Effector memory CD4-positive, alpha-beta T cell (primary cell): ENCODE data around the gene RBBP6.

Experiments used
- DNase-seq, 3 donors: peaks; one replicate each; pipeline ENCODE4 v3.0.0-alpha.2; 2020
- H3K27ac ChIP-seq: 2 replicates; pipeline ENCODE4 v1.7.0; 2013; ENCODE audit warnings: mild to moderate bottlenecking, low read length, moderate library complexity; ENCODE audit not compliant: insufficient read depth, poor library complexity, severe bottlenecking
- H3K27me3 ChIP-seq: replicated peaks from 2 replicates; pipeline ENCODE4 v1.7.0; 2013; ENCODE audit warnings: mild to moderate bottlenecking, low read length; ENCODE audit not compliant: insufficient read depth, control insufficient read depth, poor library complexity, severe bottlenecking
- H3K36me3 ChIP-seq: 2 replicates; pipeline ENCODE4 v1.7.0; 2013; ENCODE audit warnings: mild to moderate bottlenecking, low read length, moderate library complexity; ENCODE audit not compliant: control insufficient read depth, insufficient read depth
- H3K4me1 ChIP-seq: 2 replicates; pipeline ENCODE4 v1.7.0; 2013; ENCODE audit warnings: low read length, mild to moderate bottlenecking; ENCODE audit not compliant: control insufficient read depth, insufficient read depth, poor library complexity, severe bottlenecking
- H3K4me3 ChIP-seq: 2 replicates; pipeline ENCODE4 v1.7.0; 2013; ENCODE audit warnings: low read length, low read depth, mild to moderate bottlenecking; ENCODE audit not compliant: insufficient read depth, poor library complexity, severe bottlenecking
- H3K9me3 ChIP-seq: 2 replicates; pipeline ENCODE4 v1.7.0; 2013; ENCODE audit warnings: mild to moderate bottlenecking, low read length, moderate library complexity; ENCODE audit not compliant: control insufficient read depth

RBBP6 gene

DNA sequence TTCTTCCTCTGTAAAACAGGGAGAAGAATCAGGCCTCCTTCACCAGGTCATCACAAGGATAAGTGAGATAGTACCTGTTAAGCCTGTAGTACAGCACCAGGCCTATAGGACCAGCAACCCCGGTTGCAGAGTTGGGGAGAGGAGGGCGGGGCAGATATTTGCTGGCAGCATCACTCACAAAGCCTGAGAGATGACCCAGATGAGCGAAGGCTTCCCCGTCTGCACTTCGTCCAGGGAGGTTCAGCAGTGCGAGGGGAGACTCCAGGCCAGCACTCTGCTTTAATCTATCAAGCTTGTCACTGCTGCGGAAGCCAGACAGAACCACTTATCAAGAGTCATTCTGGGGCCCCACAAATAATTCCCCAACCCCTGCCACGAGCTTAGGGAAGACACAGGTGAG, 15.8 kb upstream of the RBBP6 start:
- Histone ChIP-seq H3K36me3 (no peaks in the 10 kb centered on the region), H3K4me1 (no peaks in the 10 kb centered on the region), H3K9me3 (no peaks in the 10 kb centered on the region), H3K27me3 (no peaks in the 10 kb centered on the region), H3K4me3 (no peak overlapping the region), H3K27ac (no peak overlapping the region)
- DNase-seq: no peak

DNA sequence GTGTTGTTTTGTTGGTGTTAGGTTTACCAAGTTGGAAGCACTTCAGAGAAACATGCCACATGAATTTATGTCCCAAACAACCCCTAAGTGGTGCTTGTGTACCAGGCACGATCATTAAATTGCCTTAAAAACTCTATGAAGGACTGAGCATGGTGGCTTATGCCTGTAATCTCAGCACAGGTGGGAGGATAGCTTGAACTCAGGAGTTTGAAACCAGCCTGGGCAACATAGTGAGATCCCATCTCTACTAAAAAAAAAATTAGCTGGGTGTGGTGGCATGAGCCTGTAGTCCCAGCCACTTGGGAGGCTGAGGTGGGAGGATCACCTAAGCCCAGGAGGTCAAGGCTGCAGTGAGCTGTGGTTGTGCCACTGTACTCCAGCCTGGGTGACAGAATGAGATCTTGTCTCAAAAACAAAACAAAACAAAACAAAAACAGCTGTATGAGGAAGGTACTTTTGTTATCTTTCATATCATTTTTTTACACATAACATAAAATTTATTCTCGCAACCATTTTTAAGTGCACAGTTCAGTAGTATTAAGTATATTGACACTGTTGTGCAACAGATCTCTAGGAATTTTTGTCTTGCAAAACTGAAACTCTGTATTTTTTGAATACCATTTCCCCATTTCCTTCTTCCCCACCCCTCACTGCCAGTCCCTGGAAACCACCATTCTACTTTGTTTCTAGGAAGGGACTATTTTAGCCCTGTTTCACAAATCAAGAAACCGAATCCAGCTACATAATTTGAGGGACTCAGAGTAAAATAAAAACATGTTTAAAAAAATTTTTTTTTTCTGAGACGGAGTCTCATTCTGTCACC, 14.3 kb upstream of the RBBP6 start:
- H3K4me3 ChIP-seq: no peak overlapping the region
- no peaks in the 10 kb centered on the region for H3K27me3 ChIP-seq
- H3K27ac ChIP-seq: no peak overlapping the region
- no peaks in the 10 kb centered on the region for H3K4me1 ChIP-seq
- no peaks in the 10 kb centered on the region for H3K36me3 ChIP-seq
- no peak for DNase-seq
- H3K9me3 ChIP-seq: no peaks in the 10 kb centered on the region

DNA sequence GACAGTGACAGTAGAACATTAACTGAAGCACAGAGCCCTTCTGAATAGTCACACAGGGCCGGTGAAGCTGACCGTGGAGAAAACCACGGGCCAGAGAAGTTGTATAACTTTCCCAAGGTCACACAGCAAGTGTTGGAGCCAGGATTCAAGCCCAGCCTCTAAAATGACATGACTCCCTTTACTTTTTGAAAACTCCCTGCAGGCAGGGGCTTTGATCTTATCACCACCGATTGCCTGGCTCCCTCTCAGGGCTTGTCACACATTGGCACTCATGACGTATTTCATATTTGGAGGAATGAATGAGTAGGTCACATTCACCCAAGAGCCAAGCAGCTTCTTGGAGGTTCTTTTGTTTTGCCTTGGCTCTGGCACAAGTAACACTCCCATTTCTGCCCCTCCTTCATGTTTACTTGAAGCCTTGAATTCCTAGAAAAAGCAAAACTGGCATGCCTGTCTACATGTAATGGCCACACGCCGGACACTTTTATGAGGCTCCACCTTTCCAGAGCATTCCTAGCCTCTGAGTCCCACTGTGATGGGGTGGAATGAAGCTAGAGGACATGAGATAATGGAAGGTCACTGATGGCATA, 13.3 kb upstream of the RBBP6 start:
- no peak overlapping the region for H3K4me3 ChIP-seq
- H3K4me1 ChIP-seq: no peaks in the 10 kb centered on the region
- H3K36me3 ChIP-seq: no peaks in the 10 kb centered on the region
- no peak overlapping the region for H3K27ac ChIP-seq
- H3K27me3 ChIP-seq: no peaks in the 10 kb centered on the region
- no peak for DNase-seq
- no peaks in the 10 kb centered on the region for H3K9me3 ChIP-seq

DNA sequence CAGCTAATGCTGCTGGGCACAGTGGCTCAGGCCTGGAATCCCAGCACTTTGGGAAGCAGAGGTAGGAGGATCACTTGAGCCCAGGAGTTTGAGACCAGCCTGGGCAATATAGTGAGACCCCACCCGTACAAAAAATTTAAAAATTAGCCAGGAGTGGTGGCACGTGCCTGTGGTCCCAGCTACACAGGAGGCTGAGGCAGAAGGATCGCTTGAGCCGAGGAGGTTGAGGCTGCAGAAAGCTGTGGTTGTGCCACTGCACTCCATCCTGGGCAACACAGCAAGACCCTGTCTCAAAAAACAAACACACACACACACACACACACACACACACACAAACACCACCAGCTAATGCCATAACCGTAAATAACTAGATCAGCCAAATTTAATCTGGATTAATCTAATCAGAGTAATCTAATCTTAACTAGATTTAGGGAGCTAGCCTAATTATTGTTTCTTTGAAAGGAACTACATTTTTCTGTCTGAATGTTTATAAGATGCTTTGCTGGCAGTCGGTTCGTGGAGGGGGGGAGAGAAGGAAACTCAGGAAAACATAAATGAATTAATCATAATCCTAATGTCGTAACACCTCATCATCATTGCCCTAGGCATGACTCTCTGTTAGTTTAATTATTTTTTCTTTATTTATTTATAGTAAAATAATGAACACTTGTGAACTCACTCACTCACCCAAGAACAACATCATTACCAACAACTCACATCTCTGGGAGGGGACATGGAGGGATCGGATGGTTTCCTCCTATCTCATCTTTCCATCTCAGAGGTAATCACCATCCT, 12.5 kb upstream of the RBBP6 start:
- Histone ChIP-seq H3K9me3 (no peaks in the 10 kb centered on the region), H3K36me3 (no peaks in the 10 kb centered on the region), H3K4me1 (no peaks in the 10 kb centered on the region), H3K4me3 (no peak overlapping the region), H3K27me3 (no peaks in the 10 kb centered on the region), H3K27ac (no peak overlapping the region)
- DNase-seq: no peak

DNA sequence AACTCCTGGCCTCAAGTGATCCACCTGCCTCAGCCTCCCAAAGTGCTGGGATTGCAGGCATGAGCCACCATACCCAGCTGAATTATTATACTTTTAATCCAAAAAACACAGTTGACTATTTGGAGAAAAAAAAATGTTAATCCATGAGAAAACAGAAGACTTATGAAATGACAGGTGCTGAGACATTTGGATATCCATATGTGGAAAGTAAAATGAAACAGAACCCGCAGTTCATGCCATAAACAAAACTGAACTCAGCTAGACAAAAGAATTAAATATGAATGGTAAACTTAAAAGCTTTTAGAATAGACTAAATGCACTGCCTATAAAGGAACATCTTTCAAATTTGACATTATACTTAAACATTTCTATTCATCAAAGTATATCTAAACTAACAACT, 8.2 kb upstream of the RBBP6 start:
- no peaks in the 10 kb centered on the region for H3K4me1 ChIP-seq
- no peaks in the 10 kb centered on the region for H3K9me3 ChIP-seq
- no peaks in the 10 kb centered on the region for H3K27me3 ChIP-seq
- no peak overlapping the region for H3K27ac ChIP-seq
- no peaks in the 10 kb centered on the region for H3K36me3 ChIP-seq
- DNase-seq: no peak
- H3K4me3 ChIP-seq: no peak overlapping the region

DNA sequence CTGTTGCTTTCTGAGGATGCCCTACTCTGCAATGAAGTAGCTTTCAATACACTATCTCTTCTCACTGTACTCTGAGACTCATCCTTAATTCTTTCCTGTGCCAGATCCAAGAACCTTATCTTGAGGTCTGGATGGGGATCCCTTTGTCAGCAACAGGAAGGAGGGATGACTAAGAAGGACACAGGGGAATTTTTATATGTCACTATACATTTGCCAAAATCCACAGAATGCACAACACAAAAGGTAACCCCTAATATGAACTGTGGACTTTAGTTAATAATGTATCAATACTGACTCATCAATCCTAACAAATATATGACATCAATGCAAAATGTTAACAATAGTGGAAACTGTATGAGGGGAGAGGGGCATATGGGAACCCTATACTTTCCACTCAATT, 4.7 kb upstream of the RBBP6 start:
- no peak overlapping the region for H3K4me3 ChIP-seq
- H3K9me3 ChIP-seq: no peaks in the 10 kb centered on the region
- H3K36me3 ChIP-seq: no peaks in the 10 kb centered on the region
- peaks cover 6% of the 10 kb centered on the region for H3K4me1 ChIP-seq
- H3K27ac ChIP-seq: no peak overlapping the region
- no peak for DNase-seq
- H3K27me3 ChIP-seq: no peaks in the 10 kb centered on the region

- Histone ChIP-seq H3K36me3 (no peaks in the 10 kb centered on the region), H3K27ac (no peak overlapping the region), H3K4me3 (no peak overlapping the region), H3K4me1 (peaks cover 6% of the 10 kb centered on the region), H3K27me3 (no peaks in the 10 kb centered on the region), H3K9me3 (no peaks in the 10 kb centered on the region)
- DNase-seq: no peak
These were observed 3.5 kb upstream of the RBBP6 start for GRCh38 chr16:24535827-24536226.

- Histone ChIP-seq H3K4me3 (no peak overlapping the region), H3K9me3 (no peaks in the 10 kb centered on the region), H3K36me3 (no peaks in the 10 kb centered on the region), H3K4me1 (peaks cover 6% of the 10 kb centered on the region), H3K27ac (no peak overlapping the region), H3K27me3 (no peaks in the 10 kb centered on the region)
- no peak for DNase-seq
These were observed 2.7 kb upstream of the RBBP6 start for GRCh38 chr16:24536671-24537070.

DNA sequence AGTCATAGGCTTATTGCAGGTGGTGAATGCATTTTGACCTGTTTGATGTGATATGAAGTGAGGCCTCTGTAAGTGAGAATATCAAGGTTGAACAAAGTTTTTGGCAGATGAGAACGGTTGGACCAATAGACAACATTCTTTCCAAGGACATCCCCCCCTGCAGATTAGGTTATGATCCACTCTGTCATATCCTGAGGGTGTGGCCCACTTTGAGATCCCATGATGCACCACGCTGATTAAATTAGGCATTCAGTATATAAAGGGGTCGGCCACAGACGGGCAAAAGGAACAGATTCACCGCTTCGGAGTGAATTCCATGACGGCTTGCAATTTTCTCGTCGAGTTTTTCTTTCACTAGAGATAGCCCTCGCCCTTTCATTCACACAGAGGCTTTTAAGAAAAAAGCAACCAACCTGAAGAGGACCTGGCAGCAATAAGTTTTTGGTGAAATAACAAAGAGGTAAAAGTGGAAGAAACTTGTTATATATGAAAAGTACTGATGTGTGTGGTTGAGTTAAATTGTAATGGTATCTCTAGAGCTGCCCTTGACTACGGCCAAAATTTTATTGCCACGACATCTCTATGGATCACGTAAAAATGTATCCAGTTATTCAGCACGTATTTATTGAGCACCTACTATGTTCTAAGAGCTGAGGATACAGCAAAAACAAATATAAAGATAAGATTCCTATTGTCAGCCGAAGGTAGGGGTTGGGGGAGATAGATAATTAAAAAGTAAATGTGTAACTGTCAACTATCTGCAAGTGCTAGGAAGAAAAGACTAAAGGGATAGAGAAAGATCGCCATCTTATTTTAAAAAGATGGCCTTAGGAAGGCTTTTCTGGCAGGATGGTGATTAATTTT, 1.7 kb upstream of the RBBP6 start:
- Histone ChIP-seq H3K4me1 (peaks cover 9% of the 10 kb centered on the region), H3K36me3 (no peaks in the 10 kb centered on the region), H3K4me3 (no peak overlapping the region), H3K27ac (no peak overlapping the region), H3K27me3 (no peaks in the 10 kb centered on the region), H3K9me3 (no peaks in the 10 kb centered on the region)
- no peak for DNase-seq
